ENCODE measurements around the gene PNPLA5. TPM values are rescaled to one million over a fixed set of nuclear protein-coding genes. Genes with fewer than 3 reads are reported as not detected.
"Not testable (repeated sequence)": the region's sequence is repeated elsewhere in the genome, so short reads cannot be mapped to it uniquely, and the experiment has no call there.

Gene PNPLA5
- polyA plus RNA-seq, 3 donors, result not detected

- 21 to 28% (median 25%) methylated on average over 16 to 18 of the region's 18 CpGs for WGBS, 3 donors
Measured at GRCh38 chr22:43884600-43885318, 7.1 kb downstream of the PNPLA5 start.

GRCh38 chr22:43883719-43884415 lies 7.9 kb downstream of the PNPLA5 start:
- 83 to 86% (median 85%) methylated on average over 15 to 17 of the region's 17 CpGs for WGBS, 3 donors
- H3K27ac ChIP-seq (ENCODE audit: low read depth, low read length), result no peak overlapping the region

More at GRCh38 chr22:43884600-43885318, 7.1 kb downstream of the PNPLA5 start:
- H3K27ac ChIP-seq (ENCODE audit: low read depth, low read length), result no peak overlapping the region

GRCh38 chr22:43883012-43883661 lies 8.7 kb downstream of the PNPLA5 start:
- WGBS, 3 donors, result 37 to 45% (median 41%) methylated on average over 14 of the region's 14 CpGs
- H3K27ac ChIP-seq (ENCODE audit: low read depth, low read length), result no peak overlapping the region

DNA sequence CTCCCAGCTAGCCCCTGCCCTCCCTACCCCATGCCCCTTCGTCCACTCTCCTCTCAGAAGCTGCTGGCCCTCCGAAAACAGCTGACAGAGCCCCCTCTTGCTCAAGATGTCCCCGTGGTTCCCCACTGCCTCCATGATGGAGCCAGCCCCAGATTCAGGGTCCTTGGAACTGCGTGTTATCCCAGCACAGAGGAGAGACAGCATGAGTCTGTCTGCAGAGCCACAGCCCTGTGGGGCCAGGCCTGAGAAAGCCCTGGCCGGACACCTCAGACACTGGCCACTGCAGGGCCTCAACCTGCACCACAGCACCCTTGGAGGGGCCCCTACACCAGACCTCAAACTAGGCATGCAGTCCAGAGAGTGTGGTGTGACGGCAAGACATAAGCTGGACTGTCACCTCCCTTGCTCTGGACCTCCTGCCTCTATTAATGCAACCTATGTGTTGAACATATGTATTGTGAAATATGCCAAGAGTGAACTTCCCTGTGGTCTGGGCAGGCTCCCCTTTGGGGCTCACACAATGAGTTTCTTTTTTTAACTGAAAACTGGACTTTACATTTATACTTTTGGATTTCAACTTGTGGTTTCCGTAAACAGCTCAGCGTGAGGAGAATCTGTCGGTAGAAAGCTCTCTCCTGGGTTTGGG lies 9.6 kb downstream of the PNPLA5 start:
- WGBS, 3 donors, result 76 to 92% (median 80%) methylated on average over 9 of the region's 9 CpGs
- H3K27ac ChIP-seq (ENCODE audit: low read depth, low read length), result no peak overlapping the region

GRCh38 chr22:43881091-43882061 lies 10.4 kb downstream of the PNPLA5 start:
- no peak overlapping the region for H3K27ac ChIP-seq (ENCODE audit: low read depth, low read length)
- WGBS, 3 donors, result 78 to 83% (median 81%) methylated on average over 19 of the region's 19 CpGs

GRCh38 chr22:43880541-43880991 lies 11.2 kb downstream of the PNPLA5 start:
- 80 to 84% (median 83%) methylated on average over 15 of the region's 15 CpGs for WGBS, 3 donors
- no peak overlapping the region for H3K27ac ChIP-seq (ENCODE audit: low read depth, low read length)

- 71 to 77% (median 73%) methylated on average over 14 of the region's 14 CpGs for WGBS, 3 donors
- no peak overlapping the region for H3K27ac ChIP-seq (ENCODE audit: low read depth, low read length)
Measured at GRCh38 chr22:43879901-43880540, 11.8 kb downstream of the PNPLA5 start.

- H3K27ac ChIP-seq (ENCODE audit: low read depth, low read length), result no peak overlapping the region
- WGBS, 3 donors, result 59 to 74% (median 74%) methylated on average over 10 to 12 of the region's 12 CpGs
Measured at GRCh38 chr22:43878831-43879550, 12.8 kb downstream of the PNPLA5 start.

DNA sequence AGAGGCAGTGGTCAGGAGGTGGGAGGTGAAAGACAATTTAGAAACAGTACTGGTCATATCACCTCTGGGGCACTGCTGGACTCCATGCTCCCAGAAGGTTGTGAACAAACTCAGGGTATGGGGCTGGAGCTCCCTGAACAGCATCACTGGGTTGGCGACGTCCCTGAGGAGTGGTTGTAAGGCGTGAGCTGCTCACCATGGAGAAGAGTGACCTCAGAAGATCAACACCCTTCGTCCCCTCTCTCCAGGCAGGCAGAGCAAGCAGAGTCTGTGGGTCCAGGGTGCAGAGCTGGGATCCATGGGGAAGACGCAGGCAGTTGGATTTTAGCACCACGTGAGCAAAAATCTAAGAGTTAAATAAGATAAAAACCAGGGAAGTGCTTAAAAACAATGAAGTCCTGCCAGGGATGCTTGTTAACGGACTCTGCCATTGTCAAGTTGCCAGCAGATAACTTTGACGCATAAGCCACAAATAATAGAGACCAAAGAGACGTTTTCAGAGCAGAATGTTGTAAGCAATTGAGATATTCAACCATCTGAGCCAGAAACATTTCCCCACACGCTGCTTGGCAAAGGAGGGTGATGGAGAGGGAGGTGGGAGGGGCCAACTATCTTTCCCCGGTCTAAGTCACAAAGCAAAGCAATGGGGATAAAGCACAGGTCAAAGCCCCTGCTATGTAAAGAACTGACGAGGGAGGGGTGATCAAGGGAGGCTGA lies 13.6 kb downstream of the PNPLA5 start:
- H3K27ac ChIP-seq (ENCODE audit: low read depth, low read length), result no peak overlapping the region
- 39 to 53% (median 47%) methylated on average over 12 of the region's 12 CpGs for WGBS, 3 donors

- WGBS, 3 donors, result 55 to 76% (median 59%) methylated on average over 5 of the region's 5 CpGs
Measured at GRCh38 chr22:43876866-43877509, 14.8 kb downstream of the PNPLA5 start.

GRCh38 chr22:43869799-43870198 lies 22.0 kb downstream of the PNPLA5 start:
- WGBS, 3 donors, result 80 to 92% (median 88%) methylated on average over 5 of the region's 5 CpGs
- H3K27ac ChIP-seq (ENCODE audit: low read depth, low read length), result no peak overlapping the region

More at GRCh38 chr22:43876866-43877509, 14.8 kb downstream of the PNPLA5 start:
- no peak overlapping the region for H3K27ac ChIP-seq (ENCODE audit: low read depth, low read length)

DNA sequence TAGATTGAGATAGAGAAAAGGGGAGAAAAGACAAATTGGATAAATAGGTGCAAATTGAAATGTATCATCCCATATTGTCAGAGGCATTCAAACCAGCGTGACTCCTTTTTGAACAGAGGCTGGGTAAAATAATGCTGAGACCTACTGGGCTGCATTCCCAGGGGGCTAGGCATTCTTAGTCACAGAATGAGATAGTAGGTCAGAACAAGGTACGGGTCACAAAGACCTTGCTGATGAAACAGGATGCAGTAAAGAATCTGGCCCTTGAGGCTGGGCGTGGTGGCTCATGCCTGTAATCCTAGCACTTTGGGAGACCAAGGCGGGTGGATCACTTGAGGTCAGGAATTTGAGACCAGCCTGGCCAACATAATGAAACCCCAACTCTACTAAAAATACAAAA lies 22.8 kb downstream of the PNPLA5 start:
- WGBS, 3 donors, result 73 to 85% (median 77%) methylated on average over 4 of the region's 4 CpGs
- H3K27ac ChIP-seq (ENCODE audit: low read depth, low read length), result not testable (repeated sequence)

DNA sequence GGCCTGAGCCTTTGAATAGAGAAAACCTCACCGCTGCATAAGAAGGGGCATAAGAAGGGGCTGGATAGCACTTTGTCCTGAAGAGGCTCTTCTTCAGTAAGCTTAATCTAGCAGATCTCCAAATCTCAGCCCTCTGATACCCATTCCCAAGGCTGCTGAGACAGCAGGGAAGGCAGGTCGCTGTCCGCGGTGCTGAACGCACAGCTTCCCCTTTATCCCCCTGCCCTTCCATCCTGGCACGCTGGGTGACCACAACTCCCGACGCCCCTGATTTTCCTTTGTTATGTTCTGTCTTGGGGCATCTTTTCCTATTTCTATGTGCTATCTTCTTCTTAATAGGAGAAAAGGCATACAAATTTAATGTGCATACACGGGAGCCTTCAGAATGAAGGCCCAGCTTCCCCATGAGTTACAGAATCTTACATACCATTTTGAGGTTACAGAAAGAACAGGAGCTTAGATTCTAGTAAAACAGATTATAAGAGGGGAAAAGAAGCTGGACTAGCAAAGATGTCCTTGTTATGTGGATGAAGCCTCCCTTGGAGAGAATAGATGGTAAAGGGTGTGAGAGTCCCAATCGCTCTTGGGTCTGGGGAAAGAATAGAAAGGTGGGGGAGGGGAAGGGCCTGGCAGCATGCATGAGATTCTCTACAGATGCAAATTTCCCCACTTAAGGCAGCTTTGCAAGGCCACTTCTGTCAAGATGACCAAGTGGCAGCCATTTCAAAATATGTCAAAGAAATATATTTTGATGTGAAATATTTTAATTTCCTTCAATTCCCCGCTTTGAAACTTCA lies 23.8 kb downstream of the PNPLA5 start:
- whole genome bisulfite sequencing, 3 donors, result 8 to 10% (median 8%) methylated on average over 11 of the region's 11 CpGs
- H3K27ac ChIP-seq (ENCODE audit: low read depth, low read length), result no peak overlapping the region

- no peak overlapping the region for H3K27ac ChIP-seq (ENCODE audit: low read depth, low read length)
- WGBS, 3 donors, result 54 to 77% (median 71%) methylated on average over 11 of the region's 11 CpGs
Measured at GRCh38 chr22:43862882-43863202, 29.0 kb downstream of the PNPLA5 start.
